ENCODE data around the gene LPIN2. TPM values are rescaled to one million over a fixed set of nuclear protein-coding genes. Genes with fewer than 3 reads are reported as not detected.
"Not testable (repeated sequence)": the region's sequence is repeated elsewhere in the genome, so short reads cannot be mapped to it uniquely, and the experiment has no call there.

Gene LPIN2
- total RNA-seq, 1 donor from 2014 or later = 40.3 TPM

DNA sequence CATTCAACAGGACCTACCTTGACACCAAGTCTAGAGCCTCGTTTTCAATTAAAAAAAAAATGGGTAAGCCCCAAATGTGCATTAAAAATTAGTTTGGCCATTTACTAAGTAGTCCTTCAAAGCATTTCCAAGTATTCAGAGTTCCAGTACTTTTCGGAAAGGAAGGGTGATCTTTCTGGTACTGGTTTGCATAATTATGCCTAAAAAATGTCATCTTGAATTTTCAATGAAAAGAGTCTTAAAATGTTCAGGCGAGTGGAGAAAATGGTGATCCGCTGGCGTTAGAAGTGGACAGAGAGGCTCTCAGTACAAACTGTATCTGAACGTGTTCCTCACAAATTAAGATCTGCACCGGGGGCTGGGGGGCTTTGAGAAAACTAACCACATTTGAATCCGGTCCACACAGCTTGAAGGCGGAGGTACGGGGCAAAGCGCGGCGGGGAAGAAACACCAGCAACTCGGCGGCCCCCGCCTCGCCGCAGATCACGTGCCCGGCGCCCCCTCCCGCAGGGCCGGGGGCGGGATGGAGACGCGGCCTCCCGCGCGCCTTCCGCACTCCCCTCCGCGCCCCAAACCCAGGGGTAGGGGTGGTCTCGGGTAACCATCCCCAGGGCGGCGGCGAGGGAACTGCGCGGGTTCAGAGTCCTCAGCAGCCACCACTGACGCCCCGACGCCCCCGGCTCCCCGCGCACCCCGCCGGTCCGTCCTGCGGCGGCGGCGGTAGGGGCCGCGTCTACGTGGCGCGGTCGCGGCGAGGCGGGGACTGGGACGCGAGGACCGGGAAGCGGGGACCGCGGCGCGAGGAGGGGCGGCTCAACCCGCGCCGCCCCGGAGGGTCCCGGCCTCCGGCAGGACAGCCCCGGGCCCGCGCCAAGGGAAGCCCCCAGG lies 564 bp downstream of the LPIN2 start:
- intact Hi-C loops (cut with DNase I) = no loop called here
- no peak for ATAC-seq

DNA sequence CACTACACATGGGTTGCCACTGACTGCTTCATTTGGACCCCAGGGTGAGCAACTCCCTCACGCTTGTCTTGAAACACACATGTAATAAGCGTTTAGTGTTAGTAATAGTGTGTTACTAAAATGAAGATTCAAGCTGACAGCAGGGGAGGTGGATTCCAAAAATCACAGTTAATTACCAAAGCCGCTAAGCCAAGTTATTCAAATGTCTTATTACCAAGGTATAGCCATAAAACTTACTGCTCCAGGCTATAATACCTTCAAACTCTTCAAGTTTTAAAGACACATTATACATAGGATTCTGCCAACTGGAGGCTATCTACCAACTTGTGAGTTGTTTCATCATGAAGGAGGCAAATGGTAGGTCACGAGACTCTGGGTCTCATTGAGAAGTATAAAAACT lies 2.9 kb downstream of the LPIN2 start:
- ATAC-seq (no peak), DNase-seq (ENCODE audit: low spot score) (no peak)
- intact Hi-C loops (cut with DNase I) = no loop called here

More for the DNA sequence above, 564 bp downstream of the LPIN2 start:
- peak; percentile 81 for DNase-seq (ENCODE audit: low spot score)

DNA sequence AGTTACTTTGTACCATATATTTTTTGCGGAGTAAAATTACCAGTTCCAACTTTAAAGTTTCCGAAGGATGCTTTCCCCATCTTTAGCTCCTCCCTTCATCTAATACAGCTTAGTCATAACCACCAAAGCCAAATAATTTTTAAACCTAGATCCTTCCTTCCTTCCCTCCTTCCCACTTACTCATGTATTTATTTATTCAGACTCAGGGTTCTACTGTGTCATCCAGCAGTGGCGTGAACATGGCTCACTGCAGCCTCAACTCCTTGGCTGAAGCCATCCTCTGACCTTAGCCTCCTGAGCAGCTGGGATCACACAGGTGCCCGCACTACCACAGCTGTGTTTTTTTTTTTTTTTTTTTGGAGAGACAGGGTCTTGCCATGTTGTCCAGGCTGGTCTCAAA lies 4.4 kb downstream of the LPIN2 start:
- DNase-seq (ENCODE audit: low spot score) = no peak
- intact Hi-C loops (cut with DNase I) = loop anchor here (5.0 kb wide), 1 partner anchor 59 kb away; no protein-coding TSS in a partner anchor
- no peak for ATAC-seq

DNA sequence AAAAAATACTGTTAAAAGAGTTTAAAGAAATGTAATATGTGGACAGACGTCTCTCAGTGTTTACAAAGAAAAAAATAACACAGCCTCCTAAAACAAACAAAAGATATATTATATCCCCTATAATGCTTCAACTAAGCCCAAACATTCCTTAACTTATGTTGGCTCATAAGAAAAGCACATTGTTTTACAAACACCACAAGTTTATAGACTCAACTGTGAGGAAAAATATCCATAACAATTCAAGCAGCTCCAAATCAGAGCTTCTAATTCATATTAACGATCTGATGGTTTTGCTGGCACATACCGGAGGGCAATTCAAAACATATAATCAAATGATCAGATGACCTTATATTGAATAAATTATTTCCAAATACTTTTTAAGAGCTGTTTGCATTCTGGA lies 5.5 kb downstream of the LPIN2 start:
- no peak for ATAC-seq
- intact Hi-C loops (cut with DNase I) = loop anchor here (5.0 kb wide), 1 partner anchor 60 kb away; no protein-coding TSS in a partner anchor

DNA sequence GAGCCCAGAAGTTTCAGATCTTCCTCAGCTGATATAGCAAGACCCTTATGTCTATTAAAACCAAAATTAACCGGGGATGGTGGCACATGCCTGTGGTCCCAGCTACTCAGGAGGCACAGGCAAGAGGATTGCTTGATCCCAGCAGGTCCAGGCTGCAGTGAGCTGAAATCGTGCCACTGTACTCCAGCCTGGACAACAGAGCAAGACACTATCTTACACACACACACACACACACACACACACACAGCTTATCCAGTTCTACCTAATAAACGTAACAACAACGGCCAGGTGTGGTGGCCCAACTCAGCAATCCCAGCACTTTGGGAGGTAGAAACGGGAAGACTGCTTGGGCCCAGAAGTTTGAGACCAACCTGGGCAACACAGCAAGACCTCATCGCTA lies 7.5 kb downstream of the LPIN2 start:
- no peak for ATAC-seq
- no peak for DNase-seq (ENCODE audit: low spot score)
- intact Hi-C loops (cut with DNase I) = loop anchor here (5.0 kb wide), 1 partner anchor 62 kb away; no protein-coding TSS in a partner anchor

More for the DNA sequence above, 5.5 kb downstream of the LPIN2 start:
- no peak for DNase-seq (ENCODE audit: low spot score)

DNA sequence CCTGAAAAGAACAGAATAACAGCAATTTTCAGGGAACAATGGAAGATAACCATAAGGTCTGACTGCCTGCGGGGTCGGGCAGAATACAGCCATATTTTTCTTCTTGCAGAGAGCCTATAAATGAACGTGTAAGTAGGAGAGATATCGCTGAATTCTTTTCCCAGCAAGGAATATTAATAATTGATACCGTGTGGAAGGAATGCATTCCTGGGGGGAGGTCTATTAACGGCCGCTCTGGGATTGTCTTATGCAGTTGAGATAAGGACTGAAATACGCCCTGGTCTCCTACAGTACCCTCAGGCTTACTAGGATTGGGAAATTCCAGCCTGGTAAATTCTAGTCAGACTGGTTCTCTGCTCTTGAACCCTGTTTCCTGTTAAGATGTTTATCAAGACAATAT lies 9.2 kb downstream of the LPIN2 start:
- ATAC-seq; DNase-seq (ENCODE audit: low spot score); intact Hi-C loops (cut with DNase I): not testable (repeated sequence)

DNA sequence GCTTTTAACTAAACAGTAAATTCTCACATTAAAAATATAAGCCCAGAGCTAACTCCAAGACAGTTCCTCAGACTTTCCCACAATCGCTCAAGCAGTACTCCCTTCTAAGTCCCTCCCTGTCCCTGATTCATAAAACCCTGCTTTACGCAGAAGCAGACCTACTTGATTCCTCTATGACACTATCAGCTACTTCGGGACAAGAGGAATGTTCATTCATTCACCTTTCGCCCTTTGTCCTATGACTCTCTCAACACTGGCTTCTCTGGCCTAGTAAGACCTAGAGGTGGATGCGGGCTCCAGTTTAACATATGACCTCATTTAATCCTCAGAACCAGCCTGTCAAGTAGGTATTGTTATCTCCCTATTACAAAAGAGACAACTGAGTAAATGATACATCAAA lies 10.2 kb downstream of the LPIN2 start:
- DNase-seq (ENCODE audit: low spot score) (no peak), ATAC-seq (no peak)
- intact Hi-C loops (cut with DNase I) = no loop called here

DNA sequence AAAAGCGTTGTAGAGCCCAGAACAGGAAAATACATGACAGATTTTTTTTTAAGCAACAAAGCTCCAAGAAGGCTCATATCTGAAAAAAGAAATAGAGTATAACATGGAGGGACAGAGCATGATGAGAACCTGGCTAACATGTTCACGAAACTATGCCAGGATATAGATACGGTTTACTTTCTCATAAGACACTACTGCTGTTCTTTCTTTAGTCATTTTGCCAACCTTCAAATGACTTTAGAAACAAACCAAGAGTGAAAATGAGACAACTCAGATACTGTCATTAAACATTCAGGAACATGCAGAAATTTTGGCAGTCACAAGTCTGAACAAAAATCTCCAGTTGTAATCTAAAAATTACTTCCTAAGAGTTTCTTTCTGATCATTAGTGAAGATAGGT lies 14.3 kb downstream of the LPIN2 start:
- DNase-seq (ENCODE audit: low spot score) (no peak), ATAC-seq (no peak)
- intact Hi-C loops (cut with DNase I) = no loop called here

DNA sequence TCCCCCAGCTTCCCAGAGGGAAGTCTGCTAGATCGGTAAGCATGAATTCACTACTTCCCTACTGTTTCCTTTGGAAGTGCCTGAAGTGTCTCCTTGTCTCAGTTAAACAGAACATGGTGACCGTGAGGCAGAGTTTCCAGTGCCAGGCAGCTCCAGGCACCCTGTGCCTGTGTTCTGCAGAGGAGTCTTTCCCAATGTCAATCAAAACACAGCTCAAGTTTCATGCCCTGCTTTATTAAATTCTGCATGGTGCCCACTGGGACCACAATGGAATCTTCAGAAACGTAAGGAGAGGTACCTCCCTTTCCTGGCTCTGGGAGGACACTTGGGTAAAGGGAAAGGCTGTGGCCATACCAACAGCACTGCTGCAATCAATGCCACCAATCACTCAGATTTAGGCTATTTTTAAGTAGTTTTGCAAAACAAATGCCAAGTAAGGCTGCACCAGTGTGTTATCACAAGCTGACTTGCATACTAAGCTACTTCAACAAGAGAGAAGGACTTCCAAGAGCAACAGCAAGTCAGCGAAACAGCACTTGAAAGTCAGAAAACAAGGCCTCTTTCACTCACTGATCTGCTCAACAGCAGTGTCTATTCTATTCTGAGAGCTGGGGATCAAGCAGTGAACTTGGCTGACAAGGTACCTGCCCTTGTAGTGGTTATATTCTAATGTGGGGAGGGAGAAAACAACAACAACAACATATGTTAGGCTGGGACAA lies 14.9 kb downstream of the LPIN2 start:
- intact Hi-C loops (cut with DNase I) = no loop called here
- ATAC-seq (peak; percentile 76), DNase-seq (ENCODE audit: low spot score) (no peak)

DNA sequence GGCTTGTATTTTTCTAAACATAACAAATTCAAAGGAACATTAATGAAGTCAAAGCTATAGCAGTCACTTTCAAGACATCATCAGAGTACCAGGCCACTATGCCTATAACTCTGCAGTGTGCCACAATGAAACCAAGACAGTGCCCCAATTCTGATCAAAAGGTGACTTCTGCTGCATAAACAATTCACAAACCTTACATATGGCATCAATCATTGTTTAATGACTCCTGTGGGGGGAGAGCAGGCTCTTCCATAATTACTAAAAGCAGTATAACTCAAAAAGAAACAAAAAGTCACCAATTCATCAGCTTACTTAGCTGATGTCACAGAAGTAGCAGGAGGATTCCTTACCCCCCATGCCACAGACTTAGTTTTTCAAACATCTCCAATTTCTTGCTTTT lies 15.5 kb downstream of the LPIN2 start:
- intact Hi-C loops (cut with DNase I) = no loop called here
- ATAC-seq (no peak), DNase-seq (ENCODE audit: low spot score) (no peak)

DNA sequence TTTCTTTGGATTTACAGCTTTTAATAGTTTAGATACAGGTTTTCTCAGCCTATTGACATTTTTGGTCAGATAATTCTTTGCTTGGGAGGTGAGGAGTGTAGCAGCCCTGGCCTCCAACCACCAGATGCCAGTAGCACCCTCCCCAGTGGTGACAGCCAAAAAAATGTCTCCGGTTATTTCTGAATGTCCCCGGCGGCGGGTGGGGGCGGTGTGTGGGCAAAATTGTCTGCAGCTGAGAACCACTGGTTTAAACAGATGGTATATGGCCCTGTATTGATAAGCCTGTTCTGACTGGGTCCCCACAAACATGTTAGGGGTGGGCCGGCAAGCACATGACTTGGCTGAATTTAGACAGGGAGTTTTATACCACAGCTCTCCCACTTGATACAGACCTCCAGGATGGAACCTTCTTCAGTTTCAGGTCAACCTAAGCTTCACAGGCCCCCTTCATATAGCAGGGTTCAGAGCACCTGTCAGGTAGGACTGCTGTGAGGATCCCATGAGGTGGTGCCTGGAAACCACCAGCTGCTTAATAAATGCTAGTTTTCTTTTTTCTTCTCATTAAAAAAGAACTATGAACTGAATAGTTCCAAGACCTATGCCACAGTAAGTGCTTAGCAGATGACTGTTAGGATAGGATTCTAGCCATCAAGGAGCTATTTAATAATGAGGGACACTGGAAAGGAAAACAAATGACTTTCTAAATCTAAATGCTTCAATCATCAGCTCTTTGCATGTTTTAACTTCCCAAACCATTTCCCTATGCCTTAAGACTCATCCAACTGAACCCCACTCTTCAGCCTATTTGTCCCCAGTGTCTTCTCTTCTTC lies 18.1 kb downstream of the LPIN2 start:
- intact Hi-C loops (cut with DNase I) = no loop called here
- DNase-seq (ENCODE audit: low spot score) = no peak
- no peak for ATAC-seq

DNA sequence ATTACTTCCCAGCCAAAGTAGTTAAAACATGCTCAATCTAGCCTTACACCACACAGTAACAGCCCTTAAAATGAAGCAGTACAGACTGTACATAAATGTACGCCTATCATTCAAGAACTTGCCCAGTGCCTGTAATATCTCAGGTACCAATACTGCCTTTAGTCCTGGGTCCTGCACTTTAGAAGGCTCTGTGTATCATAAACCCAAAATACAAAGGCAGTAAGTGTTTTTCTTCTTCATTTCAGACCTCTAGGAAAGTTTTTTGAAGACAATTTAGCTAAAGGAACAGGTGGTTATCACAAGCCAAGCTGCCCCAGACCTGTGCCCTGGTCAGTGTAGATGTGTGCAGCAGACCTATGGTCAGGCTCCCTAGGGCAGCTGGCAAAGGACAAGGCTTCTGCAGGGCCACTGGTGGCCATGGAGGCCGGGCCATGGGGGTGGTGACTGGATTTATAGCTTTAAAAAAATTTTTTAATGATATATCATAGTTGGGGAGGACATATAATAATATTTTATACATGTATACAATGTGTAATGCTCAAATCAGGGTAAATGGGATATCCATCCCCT lies 18.8 kb downstream of the LPIN2 start:
- DNase-seq (ENCODE audit: low spot score) (no peak), ATAC-seq (no peak)
- intact Hi-C loops (cut with DNase I) = no loop called here

DNA sequence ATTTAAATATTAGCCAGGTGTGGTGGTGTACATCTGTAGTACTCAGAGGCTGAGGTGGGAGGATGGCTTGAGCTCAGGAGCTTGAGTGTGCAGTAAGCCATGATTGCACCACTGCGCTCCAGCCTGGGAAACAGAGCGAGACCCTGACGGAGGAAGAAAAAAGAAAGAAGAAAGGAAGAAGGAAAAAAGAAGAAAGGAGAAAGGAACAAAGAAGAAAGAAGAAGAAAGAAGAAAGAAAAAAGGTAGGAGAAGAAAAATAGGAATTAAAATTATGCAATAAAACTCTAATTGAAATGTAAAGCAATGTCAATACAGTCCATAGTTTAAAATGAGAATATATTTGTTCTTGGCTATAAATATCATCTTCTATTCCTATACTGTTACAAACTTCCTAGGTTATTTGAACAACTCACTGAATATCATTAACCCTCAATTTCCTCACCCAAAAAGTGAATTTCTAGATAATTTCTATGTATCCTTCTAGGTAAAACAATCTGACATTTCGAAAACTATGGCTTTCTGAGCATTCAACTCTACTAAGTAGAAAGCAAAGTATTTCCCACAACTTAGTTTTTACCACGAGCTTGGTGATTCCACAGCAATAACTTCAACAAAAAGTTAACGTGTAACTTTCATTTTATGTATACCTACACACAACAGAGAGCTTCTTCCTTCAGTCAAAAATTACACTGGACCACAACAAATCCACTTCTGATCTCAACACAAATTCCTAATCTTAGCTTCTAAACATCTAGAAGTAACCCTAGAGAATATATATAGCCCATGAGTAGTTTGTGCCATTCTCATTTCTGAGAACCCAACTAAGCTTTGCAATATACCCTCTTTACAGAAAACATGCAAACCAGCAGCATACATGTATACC lies 19.7 kb downstream of the LPIN2 start:
- intact Hi-C loops (cut with DNase I) = no loop called here
- ATAC-seq = no peak
- DNase-seq (ENCODE audit: low spot score) = no peak

DNA sequence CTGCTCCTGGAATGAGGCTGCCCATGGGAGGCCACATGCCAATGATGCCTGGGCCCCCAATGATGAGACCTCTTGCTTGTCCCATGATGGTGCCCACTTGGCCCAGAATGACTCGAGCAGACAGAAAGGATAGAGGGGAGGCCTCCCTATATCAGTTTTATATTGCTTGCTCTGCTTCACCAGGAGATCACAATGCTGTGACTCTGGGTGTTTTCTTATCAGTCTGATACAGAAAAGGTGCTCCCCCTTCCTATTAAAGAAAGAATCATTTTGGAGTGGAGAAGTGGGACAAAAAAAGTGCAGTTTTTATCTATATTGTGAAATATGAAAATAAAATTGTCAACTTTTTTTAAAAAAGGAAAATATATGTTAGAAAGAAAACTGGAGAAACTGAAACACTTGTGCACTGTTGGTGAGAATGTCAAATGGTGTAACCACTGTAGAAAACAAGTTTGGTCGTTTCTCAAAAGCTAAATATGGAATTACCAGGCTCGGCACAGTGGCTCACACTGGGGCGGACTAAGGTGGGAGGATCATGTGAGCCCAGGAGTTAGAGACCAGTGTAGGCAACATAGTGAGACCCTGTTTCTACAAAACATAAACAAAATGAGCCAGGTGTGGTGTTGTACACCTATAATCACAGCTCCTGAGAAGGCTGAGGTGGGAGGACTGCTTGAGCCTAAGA lies 21.8 kb downstream of the LPIN2 start:
- intact Hi-C loops (cut with DNase I) = no loop called here
- no peak for DNase-seq (ENCODE audit: low spot score)
- no peak for ATAC-seq

DNA sequence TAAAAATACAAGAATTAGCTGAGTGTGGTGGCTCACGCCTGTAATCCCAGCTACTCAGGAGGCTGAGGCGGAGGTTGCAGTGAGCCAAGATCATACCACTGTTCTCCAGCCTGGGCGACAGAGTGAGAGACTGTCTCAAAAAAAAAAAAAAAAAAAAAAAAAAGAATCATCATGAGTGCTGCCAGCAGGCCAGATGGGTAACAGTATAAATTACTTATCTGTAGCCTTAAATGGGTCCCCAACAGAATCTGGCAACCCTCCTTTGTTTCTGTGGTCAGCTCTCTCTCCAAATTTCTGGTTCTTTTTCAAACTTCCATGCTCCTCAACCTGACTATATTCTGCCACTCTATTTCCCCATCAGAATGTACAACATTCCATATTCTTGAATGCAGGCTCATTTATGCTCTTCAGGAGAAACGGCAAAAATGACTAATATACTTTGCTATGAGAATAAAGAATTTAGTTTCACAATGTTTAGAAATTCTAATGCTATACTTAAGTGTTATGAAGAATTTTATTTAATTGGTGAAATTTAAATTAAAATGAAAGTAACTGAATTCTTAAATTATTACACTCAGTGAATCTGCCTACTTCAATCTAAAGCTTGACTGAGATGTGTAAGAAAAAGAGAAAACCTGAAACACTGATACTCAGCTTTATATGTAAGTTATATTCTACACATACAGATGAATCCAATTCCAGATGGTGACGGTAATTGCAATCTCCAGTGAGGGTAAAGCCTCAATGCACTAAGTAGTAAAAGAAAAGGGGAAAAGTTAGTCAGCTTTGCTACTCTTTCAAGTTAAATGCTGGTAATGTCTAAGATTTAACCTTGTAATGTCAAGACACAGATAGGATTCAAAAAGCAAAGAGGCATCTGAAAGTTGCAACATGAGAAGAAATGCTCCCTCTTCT lies 24.8 kb downstream of the LPIN2 start:
- ATAC-seq (no peak), DNase-seq (ENCODE audit: low spot score) (no peak)
- intact Hi-C loops (cut with DNase I) = no loop called here

DNA sequence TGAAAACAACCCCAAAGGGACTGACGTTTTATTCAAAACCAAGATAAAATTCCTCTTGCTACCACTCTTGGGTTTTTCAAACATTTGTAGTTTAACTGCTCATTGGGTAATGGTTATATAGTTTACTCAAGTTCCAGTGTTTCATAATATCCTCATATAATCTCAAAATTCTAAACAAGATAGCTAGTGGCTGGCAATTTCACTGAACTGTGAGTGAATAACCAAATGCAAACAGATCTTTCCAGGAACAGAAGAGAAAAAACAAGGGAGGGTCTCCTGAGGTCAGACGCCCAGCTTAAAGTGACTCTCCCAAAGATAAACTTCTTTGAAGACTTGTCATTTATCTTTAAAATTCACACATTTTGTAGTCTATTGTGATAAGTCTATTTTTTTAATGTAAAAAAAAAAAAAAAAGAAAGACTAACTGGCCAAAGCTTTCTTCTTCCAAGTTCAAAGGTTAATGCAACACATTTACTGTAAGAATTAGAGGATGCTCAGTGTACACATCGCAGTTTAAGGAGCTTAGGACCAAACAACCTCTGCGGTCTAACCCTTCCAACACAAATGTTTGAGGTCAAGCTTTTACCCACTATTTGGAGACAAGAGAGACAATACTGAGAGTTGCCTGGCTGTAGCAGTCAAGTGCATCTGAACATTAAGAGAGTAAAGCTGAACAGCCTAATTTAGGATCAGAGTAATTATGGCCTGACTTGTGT lies 26.6 kb downstream of the LPIN2 start:
- intact Hi-C loops (cut with DNase I) = no loop called here
- DNase-seq (ENCODE audit: low spot score) = no peak
- ATAC-seq = no peak

All from sciatic nerve (tissue), 2 donors.